ENCODE measurements around the gene S100A3.

DNA sequence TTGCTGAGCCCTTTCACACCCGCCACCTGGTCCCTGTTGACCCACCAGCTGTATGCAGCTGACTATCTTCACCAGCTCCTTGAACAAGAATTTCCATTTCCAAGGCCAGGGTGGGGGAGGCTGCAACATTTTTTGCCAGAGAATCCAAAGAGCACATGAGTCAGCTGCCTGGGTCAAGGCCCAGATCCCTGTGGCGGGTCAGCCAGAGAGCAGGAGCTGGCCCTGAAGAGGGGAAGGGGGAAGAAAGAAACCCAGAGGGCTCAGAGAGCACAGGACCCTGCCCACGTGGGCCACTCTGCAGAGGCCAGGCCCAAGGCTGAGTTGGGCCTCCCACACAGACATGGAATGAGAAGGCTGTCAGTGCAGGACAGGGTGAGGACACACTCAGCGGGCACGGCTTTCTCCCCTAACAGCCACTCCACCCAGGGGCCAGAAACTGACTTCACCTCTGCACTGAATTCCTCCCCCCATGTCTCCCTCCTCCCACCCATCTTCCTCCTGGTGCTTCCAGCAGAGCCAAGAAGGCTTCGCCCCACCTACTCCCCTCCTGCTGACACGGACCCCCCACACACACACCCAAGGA is 42.1 kb downstream of the S100A3 start:
- TF ChIP-seq, protein P1, sequence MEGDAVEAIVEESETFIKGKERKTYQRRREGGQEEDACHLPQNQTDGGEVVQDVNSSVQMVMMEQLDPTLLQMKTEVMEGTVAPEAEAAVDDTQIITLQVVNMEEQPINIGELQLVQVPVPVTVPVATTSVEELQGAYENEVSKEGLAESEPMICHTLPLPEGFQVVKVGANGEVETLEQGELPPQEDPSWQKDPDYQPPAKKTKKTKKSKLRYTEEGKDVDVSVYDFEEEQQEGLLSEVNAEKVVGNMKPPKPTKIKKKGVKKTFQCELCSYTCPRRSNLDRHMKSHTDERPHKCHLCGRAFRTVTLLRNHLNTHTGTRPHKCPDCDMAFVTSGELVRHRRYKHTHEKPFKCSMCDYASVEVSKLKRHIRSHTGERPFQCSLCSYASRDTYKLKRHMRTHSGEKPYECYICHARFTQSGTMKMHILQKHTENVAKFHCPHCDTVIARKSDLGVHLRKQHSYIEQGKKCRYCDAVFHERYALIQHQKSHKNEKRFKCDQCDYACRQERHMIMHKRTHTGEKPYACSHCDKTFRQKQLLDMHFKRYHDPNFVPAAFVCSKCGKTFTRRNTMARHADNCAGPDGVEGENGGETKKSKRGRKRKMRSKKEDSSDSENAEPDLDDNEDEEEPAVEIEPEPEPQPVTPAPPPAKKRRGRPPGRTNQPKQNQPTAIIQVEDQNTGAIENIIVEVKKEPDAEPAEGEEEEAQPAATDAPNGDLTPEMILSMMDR (IDR thresholded peaks at IDR 0.05), result no peak
- TF ChIP-seq POLR2A (IDR thresholded peaks at IDR 0.05), result no peak
